ENCODE measurements around the gene WASHC1. TPM values are rescaled to one million over a fixed set of nuclear protein-coding genes. Genes with fewer than 3 reads are reported as not detected.
"Not testable (repeated sequence)": the region's sequence is repeated elsewhere in the genome, so short reads cannot be mapped to it uniquely, and the experiment has no call there.

WASHC1 gene
- total RNA-seq, 1 donor, result 3.0 TPM

DNA sequence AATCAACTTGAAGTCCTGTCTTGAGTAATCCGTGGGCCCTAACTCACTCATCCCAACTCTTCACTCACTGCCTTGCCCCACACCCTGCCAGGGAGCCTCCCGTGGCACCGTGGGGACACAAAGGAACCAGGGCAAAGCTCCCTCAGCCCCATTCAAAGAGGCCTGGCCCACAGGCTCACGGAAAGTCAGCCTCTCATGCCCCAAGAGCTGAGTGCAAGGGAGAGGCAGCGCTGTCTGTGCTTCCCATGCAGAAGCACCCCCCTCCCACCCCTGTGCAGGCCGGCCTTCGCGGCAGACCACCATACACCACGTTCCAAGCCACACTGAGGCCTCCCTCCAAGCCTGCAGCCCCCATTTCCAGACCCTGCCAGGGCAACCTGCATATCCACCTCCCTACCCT lies 7.6 kb downstream of the WASHC1 start:
- DNase-seq (ENCODE audit: low read depth); H3K4me3 ChIP-seq (ENCODE audit: low read depth, low read length): not testable (repeated sequence)

DNA sequence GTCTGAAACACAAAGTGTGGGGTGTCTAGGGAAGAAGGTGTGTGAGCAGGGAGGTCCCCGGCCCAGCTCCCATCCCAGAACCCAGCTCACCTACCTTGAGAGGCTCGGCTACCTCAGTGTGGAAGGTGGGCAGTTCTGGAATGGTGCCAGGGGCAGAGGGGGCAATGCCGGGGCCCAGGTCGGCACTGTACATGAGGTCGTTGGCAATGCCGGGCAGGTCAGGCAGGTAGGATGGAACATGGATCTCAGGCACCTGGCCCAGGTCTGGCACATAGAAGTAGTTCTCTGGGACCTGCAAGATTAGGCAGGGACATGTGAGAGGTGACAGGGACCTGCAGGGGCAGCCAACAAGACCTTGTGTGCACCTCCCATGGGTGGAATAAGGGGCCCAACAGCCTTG lies 12.4 kb downstream of the WASHC1 start:
- H3K4me3 ChIP-seq (ENCODE audit: low read depth, low read length); DNase-seq (ENCODE audit: low read depth): not testable (repeated sequence)

DNA sequence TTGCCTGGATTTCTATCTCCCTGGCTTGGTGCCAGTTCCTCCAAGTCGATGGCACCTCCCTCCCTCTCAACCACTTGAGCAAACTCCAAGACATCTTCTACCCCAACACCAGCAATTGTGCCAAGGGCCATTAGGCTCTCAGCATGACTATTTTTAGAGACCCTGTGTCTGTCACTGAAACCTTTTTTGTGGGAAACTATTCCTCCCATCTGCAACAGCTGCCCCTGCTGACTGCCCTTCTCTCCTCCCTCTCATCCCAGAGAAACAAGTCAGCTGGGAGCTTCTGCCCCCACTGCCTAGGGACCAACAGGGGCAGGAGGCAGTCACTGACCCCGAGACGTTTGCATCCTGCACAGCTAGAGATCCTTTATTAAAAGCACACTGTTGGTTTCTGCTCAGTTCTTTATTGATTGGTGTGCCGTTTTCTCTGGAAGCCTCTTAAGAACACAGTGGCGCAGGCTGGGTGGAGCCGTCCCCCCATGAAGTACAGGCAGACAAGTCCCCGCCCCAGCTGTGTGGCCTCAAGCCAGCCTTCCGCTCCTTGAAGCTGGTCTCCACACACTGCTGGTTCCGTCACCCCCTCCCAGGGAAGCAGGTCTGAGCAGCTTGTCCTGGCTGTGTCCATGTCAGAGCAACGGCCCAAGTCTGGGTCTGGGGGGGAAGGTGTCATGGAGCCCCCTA lies 15.0 kb downstream of the WASHC1 start:
- not testable (repeated sequence) for H3K4me3 ChIP-seq (ENCODE audit: low read depth, low read length); DNase-seq (ENCODE audit: low read depth)

DNA sequence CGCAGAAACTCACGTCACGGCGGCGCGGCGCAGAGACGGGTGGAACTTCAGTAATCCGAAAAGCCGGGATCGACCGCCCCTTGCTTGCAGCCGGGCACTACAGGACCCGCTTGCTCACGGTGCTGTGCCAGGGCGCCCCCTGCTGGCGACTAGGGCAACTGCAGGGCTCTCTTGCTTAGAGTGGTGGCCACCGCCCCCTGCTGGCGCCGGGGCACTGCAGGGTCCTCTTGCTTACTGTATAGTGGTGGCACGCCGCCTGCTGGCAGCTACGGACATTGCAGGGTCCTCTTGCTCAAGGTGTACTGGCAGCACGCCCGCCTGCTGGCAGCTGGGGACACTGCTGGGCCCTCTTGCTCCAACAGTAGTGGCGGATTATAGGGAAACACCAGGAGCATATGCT lies 18.1 kb downstream of the WASHC1 start:
- H3K4me3 ChIP-seq (ENCODE audit: low read depth, low read length); DNase-seq (ENCODE audit: low read depth): not testable (repeated sequence)
- TF ChIP-seq, protein P1, sequence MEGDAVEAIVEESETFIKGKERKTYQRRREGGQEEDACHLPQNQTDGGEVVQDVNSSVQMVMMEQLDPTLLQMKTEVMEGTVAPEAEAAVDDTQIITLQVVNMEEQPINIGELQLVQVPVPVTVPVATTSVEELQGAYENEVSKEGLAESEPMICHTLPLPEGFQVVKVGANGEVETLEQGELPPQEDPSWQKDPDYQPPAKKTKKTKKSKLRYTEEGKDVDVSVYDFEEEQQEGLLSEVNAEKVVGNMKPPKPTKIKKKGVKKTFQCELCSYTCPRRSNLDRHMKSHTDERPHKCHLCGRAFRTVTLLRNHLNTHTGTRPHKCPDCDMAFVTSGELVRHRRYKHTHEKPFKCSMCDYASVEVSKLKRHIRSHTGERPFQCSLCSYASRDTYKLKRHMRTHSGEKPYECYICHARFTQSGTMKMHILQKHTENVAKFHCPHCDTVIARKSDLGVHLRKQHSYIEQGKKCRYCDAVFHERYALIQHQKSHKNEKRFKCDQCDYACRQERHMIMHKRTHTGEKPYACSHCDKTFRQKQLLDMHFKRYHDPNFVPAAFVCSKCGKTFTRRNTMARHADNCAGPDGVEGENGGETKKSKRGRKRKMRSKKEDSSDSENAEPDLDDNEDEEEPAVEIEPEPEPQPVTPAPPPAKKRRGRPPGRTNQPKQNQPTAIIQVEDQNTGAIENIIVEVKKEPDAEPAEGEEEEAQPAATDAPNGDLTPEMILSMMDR (IDR thresholded peaks at IDR 0.05; ENCODE audit: insufficient read depth, low read depth, low read length), result peak; percentile 49

DNA sequence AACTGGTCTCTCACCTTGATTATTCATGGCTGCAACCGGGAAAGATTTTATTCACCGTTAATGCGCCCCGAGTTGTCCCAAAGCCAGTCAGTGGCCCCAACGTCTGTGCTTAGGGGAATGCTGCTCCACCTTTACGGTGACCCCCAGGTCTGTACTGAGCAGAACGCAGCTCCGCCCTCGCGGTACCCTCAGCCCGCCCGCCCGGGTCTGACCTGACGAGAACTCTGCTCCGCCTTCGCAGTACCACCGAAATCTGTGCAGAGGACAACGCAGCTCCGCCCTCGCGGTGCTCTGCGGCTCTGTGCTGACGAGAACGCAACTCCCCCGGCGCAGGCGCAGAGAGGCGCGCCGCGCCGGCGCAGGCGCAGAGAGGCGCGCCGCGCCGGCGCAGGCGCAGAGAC lies 18.6 kb downstream of the WASHC1 start:
- peak overlapping the region; percentile 54 for H3K4me3 ChIP-seq (ENCODE audit: low read depth, low read length)
- peak; percentile 77 for DNase-seq (ENCODE audit: low read depth)

DNA sequence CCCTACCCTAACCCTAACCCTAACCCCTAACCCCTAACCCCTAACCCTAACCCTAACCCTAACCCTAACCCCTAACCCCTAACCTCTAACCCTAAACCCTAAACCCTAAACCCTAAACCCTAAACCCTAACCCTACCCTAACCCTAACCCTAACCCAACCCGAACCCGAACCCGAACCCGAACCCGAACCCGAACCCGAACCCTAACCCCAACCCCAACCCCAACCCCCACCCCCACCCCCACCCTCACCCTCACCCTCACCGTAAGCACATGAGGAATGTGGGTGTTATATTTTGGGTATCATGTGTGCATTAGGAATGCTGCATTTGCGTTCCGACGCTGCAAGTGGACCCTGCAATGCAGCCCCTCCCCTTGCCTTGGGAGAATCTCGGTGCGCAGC lies 19.0 kb downstream of the WASHC1 start:
- peak overlapping the region; percentile 54 for H3K4me3 ChIP-seq (ENCODE audit: low read depth, low read length)
- DNase-seq (ENCODE audit: low read depth), result peak; percentile 13

Other genes starting within 250 kb of the WASHC1 start
- under 0.01 and 0.43 TPM in 2 replicates for gene FOXD4, start 89.0 kb upstream of the WASHC1 start, total RNA-seq
- gene ZNG1A, start 149.6 kb upstream of the WASHC1 start, total RNA-seq, result 22.5 and 29.6 TPM in 2 replicates
- gene DOCK8, start 185.4 kb upstream of the WASHC1 start, total RNA-seq, result 0.32 and 2.6 TPM in 2 replicates